GM21717 (cell line): ENCODE data around the gene CNTNAP2.
"Not testable (repeated sequence)": the region's sequence is repeated elsewhere in the genome, so short reads cannot be mapped to it uniquely, and the experiment has no call there.

ENCODE experiments used
- ATAC-seq: cut with Tn5 transposase; IDR thresholded peaks from one replicate; pipeline ENCODE4 v1.9.1; 2021; ENCODE audit warnings: mild to moderate bottlenecking, moderate library complexity; ENCODE audit not compliant: unreplicated experiment

Gene CNTNAP2

GRCh38 chr7:147068842-147069241 is 952.2 kb downstream of the CNTNAP2 start:
- ATAC-seq, result no peak

GRCh38 chr7:147069771-147070170 is 953.2 kb downstream of the CNTNAP2 start:
- ATAC-seq, result no peak

- ATAC-seq, result no peak
These were observed 954.3 kb downstream of the CNTNAP2 start for GRCh38 chr7:147070886-147071285.

- no peak for ATAC-seq
These were observed 954.9 kb downstream of the CNTNAP2 start for GRCh38 chr7:147071536-147071935.

GRCh38 chr7:147078312-147078711 is 961.7 kb downstream of the CNTNAP2 start:
- no peak for ATAC-seq

- no peak for ATAC-seq
These were observed 962.5 kb downstream of the CNTNAP2 start for GRCh38 chr7:147079083-147079482.

GRCh38 chr7:147079921-147080420 is 963.4 kb downstream of the CNTNAP2 start:
- ATAC-seq, result no peak

GRCh38 chr7:147081117-147081516 is 964.5 kb downstream of the CNTNAP2 start:
- no peak for ATAC-seq

- ATAC-seq, result no peak
These were observed 972.5 kb downstream of the CNTNAP2 start for GRCh38 chr7:147089051-147089461.

GRCh38 chr7:147089608-147090007 is 973.0 kb downstream of the CNTNAP2 start:
- no peak for ATAC-seq

GRCh38 chr7:147096629-147097028 is 980.0 kb downstream of the CNTNAP2 start:
- ATAC-seq, result no peak

GRCh38 chr7:147103224-147103623 is 986.6 kb downstream of the CNTNAP2 start:
- ATAC-seq, result no peak

- no peak for ATAC-seq
These were observed 990.1 kb downstream of the CNTNAP2 start for GRCh38 chr7:147106746-147107145.

- not testable (repeated sequence) for ATAC-seq
These were observed 997.9 kb downstream of the CNTNAP2 start for GRCh38 chr7:147114525-147114924.

- no peak for ATAC-seq
These were observed 1019.8 kb downstream of the CNTNAP2 start for GRCh38 chr7:147136352-147136751.

- no peak for ATAC-seq
These were observed 1028.6 kb downstream of the CNTNAP2 start for GRCh38 chr7:147145194-147145593.

- no peak for ATAC-seq
These were observed 1029.6 kb downstream of the CNTNAP2 start for GRCh38 chr7:147146169-147146568.

- no peak for ATAC-seq
These were observed 1035.1 kb downstream of the CNTNAP2 start for GRCh38 chr7:147151661-147152060.

- ATAC-seq, result peak; percentile 85
These were observed 1037.0 kb downstream of the CNTNAP2 start for GRCh38 chr7:147153571-147153970.

- no peak for ATAC-seq
These were observed 1044.8 kb downstream of the CNTNAP2 start for GRCh38 chr7:147161405-147161804.

- no peak for ATAC-seq
These were observed 1053.9 kb downstream of the CNTNAP2 start for GRCh38 chr7:147170341-147171012.

- ATAC-seq, result no peak
These were observed 1054.4 kb downstream of the CNTNAP2 start for GRCh38 chr7:147171013-147171391.

GRCh38 chr7:147173883-147174282 is 1057.3 kb downstream of the CNTNAP2 start:
- no peak for ATAC-seq
